Measurements from ENCODE around the gene SAMD4A. TPM values are rescaled to one million over a fixed set of nuclear protein-coding genes. Genes with fewer than 3 reads are reported as not detected.

Gene SAMD4A
- total RNA-seq, 1 donor from 2014 or later: 252 TPM

DNA sequence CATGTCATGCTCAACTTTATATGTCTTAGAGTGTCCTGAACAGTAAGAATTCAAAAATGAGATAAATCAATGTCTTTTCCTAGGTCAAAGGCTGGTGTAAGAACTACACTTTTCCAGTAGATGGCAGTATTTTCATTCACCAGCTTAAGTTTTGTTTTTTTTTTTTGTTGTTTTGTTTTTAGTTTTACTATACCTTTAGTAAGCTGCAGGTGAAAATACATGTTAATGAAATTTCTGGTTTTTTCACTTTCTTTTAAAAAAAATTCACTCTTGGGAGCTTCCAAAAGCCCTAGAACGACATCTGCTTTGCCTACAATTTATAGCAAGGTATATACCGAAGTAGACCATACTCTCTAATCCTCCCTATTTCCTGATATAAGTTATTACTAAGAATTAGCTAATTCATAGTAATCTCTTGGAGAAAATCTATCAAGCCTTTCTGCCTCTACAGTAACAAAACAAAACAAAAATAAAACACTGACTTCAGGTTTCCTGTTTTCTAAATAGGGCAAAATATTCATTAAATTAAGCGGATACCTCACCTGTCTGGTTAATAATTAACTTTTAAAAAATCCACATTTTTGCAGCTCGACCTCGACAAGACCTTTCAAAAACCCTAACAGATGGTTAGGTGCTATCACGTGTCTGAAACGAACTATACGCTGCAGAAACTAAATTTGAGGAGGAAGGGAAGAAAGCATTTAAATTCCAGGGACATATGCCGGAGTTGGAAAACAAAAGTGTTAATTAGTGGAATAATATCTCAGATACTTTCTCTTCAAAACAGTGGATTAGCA, 2.7 kb upstream of the SAMD4A start:
- DNase-seq (ENCODE audit: low spot score): no peak
- intact Hi-C loops (cut with DNase I): loop anchor here (2.0 to 5.0 kb wide), 2 partner anchors 127 to 333 kb away; no protein-coding TSS in a partner anchor

- intact Hi-C loops (cut with DNase I): loop anchor here (2.0 to 5.0 kb wide), 3 partner anchors 87 to 332 kb away; no protein-coding TSS in a partner anchor
- DNase-seq (ENCODE audit: low spot score): peak; percentile 86
Observed at GRCh38 chr14:54564868-54565784, 1.8 kb upstream of the SAMD4A start.

GRCh38 chr14:54565785-54566409, 1.0 kb upstream of the SAMD4A start:
- peak; percentile 96 for DNase-seq (ENCODE audit: low spot score)
- intact Hi-C loops (cut with DNase I): loop anchor here (1.0 to 5.0 kb wide), 3 partner anchors 86 to 207 kb away; no protein-coding TSS in a partner anchor

DNA sequence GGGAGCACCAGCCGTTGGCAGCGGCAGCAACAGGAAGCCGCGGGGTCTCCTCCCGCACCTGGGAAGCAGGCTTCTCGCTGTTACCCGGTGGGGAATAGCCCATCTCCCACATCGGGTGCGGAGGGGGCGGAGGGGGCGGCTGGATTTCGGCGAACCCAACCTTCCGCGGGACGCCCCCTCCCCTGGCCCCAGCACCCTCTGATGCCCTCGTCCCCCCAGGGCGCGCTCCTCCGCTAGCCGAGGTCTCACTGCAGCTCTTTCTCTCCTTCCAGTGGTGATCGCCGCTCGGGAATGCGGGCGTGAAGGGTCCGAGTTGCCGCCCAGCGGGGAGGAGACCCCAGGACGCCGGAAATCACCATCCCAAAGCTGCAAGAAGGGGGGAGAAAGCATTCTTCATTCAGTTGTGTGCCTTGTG, 303 bp downstream of the SAMD4A start:
- peak; percentile 78 for DNase-seq (ENCODE audit: low spot score)
- intact Hi-C loops (cut with DNase I): loop anchor here (5.0 kb wide), 1 partner anchor 85 kb away; no protein-coding TSS in a partner anchor

- intact Hi-C loops (cut with DNase I): loop anchor here (2.0 to 5.0 kb wide), 2 partner anchors 39 to 84 kb away; no protein-coding TSS in a partner anchor
- peak; percentile 75 for DNase-seq (ENCODE audit: low spot score)
Observed at GRCh38 chr14:54567639-54568561, 972 bp downstream of the SAMD4A start.

DNA sequence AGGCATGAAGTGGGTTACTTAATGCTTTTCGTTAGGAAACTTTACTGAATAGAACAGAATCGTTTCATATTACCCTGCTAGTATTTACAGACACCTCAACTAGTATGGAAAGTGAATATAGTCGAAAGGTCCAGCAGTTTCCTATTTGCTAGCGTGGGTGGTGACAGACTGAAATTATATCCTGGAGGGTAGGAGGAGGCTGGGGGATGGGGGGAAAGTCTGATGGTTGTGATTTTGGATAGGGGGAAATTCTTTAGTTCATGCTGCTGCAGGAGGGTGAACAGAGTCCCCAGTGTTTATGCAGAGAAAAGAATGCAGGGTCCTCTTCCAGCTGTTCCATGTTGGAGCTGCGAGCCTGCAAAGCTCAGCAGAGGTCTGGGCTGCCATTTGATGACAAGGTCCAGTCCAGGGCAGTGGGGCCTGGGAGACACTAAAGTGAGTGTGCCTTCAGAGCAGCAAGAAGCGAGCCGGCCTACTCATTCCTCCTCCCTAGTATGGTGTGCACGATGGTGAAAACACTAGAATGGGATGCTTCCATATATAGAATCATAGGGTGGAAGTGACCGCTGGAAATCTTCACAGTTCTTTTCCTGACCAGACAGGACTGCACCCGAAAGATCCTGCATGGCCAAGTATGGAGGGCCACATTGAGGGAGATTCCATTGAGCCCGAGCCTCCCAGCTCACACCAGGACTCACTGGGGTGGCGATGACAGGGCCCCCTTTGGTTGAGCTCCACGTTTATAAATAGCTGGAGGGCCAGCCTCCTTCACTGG, 2.1 kb downstream of the SAMD4A start:
- intact Hi-C loops (cut with DNase I): loop anchor here (2.0 to 5.0 kb wide), 2 partner anchors 38 to 83 kb away; no protein-coding TSS in a partner anchor
- peak; percentile 79 for DNase-seq (ENCODE audit: low spot score)

DNA sequence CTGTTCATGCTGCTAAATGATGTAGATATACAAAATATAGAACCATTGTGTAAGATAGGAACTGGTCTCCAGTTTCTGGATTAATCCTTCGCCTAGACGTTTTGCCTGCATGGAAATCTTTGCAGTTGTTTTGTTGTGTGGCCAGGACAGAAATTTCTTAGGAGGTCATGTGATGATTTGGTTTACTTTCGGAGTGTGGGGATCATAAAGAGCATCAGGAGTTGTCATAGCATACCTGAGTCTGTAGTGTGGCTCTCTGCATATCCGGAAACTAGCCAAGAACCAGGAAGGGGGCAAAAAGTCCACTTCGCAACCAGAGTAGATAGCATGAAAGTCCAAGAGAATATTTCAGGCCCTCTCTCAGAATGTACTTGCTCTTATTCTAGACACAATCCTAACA, 3.1 kb downstream of the SAMD4A start:
- no peak for DNase-seq (ENCODE audit: low spot score)
- intact Hi-C loops (cut with DNase I): no loop called here

DNA sequence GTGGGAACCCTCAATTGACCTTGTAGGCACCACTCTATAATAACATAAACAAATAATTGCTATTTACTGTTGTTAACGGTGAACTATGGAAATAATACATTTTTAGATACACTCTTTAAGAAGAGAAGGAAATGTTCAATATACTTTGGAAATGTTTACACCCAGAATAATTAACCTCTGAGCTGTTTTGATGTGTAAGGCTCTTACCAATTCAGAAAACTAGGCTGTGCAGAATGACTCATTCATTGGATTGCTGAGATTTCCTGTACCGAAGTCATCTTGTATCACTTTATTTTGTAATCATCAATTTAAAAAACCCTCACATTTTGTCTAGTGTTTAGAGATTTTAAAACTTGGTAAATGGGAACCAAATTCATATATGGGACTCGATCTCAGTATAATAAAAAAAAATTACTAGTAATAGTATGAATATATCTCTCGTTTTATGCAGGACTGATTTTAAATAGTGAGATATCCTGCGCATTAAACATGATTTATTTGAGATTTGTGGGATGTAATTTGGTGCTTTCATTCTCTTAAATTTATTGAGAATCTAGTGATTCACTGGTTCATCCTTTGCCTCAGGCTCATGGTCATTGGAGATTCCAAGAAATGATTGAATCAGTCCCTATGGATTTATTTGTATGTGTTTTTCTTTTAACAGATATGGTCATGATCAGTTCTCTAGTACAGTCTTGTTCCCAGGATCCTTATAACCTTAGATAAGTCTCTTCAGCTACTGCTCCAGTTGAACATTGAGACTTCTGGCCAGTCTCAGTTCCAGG, 3.9 kb downstream of the SAMD4A start:
- DNase-seq (ENCODE audit: low spot score): no peak
- intact Hi-C loops (cut with DNase I): no loop called here

GRCh38 chr14:54572316-54572715, 5.4 kb downstream of the SAMD4A start:
- no peak for DNase-seq (ENCODE audit: low spot score)
- intact Hi-C loops (cut with DNase I): no loop called here

DNA sequence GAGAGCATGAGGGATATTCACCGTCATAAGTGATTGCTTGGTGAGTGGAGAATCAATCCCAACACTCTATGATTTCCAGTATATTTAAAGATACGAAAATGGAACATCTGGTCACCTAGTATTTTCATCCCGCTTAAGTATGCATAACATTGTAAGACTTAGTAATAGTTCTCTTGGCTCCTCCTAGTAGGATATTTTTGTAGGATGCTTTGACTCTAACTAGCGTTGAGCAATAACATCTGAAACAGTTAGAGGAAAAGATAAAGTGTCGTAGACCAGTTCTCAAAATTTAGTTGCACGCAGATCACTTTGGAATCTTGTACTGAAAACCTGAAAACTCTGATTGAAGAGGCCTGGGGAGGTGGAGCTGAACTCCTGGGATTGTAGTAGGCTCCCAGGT, 7.6 kb downstream of the SAMD4A start:
- DNase-seq (ENCODE audit: low spot score): no peak
- intact Hi-C loops (cut with DNase I): no loop called here

DNA sequence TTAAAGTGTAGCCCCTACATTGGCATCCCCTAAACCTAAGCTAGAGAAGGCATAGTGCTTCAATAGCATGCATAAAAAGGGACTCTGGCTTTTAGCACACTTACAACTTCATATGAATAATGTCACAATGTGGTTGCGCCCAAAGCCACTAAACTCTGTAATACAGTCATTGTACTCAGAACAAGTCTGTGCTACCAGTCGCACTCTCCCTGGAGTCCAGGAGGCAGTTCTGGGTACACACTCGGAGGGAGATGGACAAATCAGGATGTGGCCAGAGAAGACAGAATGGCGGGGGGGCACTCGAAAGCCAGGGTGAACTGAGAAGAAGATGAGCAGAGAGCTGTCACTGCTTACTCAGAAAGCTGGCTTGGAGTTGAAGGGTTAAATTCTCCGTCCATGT, 10.6 kb downstream of the SAMD4A start:
- DNase-seq (ENCODE audit: low spot score): no peak
- intact Hi-C loops (cut with DNase I): no loop called here

GRCh38 chr14:54577977-54578376, 11.0 kb downstream of the SAMD4A start:
- no peak for DNase-seq (ENCODE audit: low spot score)
- intact Hi-C loops (cut with DNase I): no loop called here

GRCh38 chr14:54579621-54580020, 12.7 kb downstream of the SAMD4A start:
- intact Hi-C loops (cut with DNase I): no loop called here
- no peak for DNase-seq (ENCODE audit: low spot score)

GRCh38 chr14:54580933-54581332, 14.0 kb downstream of the SAMD4A start:
- DNase-seq (ENCODE audit: low spot score): no peak
- intact Hi-C loops (cut with DNase I): no loop called here

- intact Hi-C loops (cut with DNase I): no loop called here
- DNase-seq (ENCODE audit: low spot score): no peak
Observed at GRCh38 chr14:54582334-54582733, 15.4 kb downstream of the SAMD4A start.

- DNase-seq (ENCODE audit: low spot score): no peak
- intact Hi-C loops (cut with DNase I): no loop called here
Observed at GRCh38 chr14:54584097-54584496, 17.2 kb downstream of the SAMD4A start.

GRCh38 chr14:54585214-54585613, 18.3 kb downstream of the SAMD4A start:
- intact Hi-C loops (cut with DNase I): no loop called here
- DNase-seq (ENCODE audit: low spot score): no peak

Measured in cardiac septum (tissue), 1 donor.